Ureter (tissue), 1 donor: ENCODE results near the gene EAF2. TPM values are rescaled to one million over a fixed set of nuclear protein-coding genes. Genes with fewer than 3 reads are reported as not detected.
"Not testable (repeated sequence)": the region's sequence is repeated elsewhere in the genome, so short reads cannot be mapped to it uniquely, and the experiment has no call there.

ENCODE experiments used
- DNase-seq: peaks from one replicate; pipeline ENCODE4 v3.0.0-alpha.2; 2020; ENCODE audit warnings: low spot score
- total RNA-seq: library from RNA; stranded (reverse); gene quantifications from one replicate; pipeline ENCODE4 v1.2.4, GENCODE V29; 2023
- donor health status: DM: yes; HTN: yes; CAD: no.

Gene EAF2
- total RNA-seq, result 9.3 TPM

DNA sequence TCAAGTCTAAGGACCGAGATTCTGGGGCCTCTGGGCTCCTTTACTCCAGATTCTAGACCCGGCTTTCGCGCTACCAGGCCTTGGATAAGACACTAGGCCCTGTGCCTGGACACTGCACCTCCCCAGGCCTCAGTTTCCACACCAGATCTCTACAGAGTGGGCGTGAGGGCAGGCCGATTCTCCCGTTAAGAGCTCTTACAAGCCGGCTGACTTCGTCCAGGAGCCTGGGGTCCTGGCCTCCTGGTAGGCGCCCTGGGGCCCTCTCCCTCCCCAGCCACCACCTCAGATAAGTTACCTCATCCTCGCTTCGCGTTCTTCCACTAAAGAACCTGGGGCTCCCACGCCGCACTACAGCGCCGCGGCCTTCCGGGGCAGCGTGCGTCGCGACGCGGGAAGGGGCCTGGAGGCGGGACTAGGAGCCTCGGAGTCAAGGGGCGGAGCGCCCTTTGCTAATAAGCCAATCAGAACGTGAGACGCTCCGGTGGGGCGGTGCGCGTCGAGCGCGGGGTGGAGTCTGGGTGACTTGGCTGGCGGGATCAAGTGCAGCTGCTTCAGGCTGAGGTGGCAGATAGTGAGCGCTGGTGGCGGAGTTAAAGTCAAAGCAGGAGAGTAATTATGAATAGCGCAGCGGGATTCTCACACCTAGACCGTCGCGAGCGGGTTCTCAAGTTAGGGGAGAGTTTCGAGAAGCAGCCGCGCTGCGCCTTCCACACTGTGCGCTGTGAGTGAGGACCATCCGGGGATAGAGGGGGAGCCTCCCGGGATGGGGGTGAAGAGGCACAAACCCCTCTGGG, at the start of gene EAF2, which contains the start of gene IQCB1:
TSS of gene EAF2 (plus strand) at position 539 of the 794 bp plus-strand sequence. CDS start at position 616, 77 bp downstream.
TSS of gene IQCB1 (minus strand) at position 390 of the 794 bp plus-strand sequence. CDS start 6,100 bp downstream, outside the sequence.
- DNase-seq, result peak; percentile 97

DNA sequence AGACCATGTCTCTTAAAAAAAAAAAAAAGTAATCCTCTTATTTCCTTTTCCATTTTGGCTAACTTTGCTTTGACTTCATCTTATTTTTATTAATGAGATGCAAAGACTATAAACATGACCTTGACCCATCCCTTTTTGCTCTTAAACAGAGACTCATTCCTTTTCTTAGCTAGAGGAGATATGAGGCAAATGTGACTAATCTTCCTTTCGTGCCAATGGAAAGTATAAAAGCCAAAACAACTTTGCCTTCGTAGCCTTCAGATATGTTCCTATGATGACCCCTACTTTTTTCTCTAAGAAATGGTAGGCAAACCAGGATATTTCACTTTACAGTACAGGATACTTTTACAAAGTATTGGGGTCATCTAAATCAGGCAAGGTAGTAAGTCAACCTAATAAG, 48.5 kb upstream of the EAF2 start:
- no peak for DNase-seq

DNA sequence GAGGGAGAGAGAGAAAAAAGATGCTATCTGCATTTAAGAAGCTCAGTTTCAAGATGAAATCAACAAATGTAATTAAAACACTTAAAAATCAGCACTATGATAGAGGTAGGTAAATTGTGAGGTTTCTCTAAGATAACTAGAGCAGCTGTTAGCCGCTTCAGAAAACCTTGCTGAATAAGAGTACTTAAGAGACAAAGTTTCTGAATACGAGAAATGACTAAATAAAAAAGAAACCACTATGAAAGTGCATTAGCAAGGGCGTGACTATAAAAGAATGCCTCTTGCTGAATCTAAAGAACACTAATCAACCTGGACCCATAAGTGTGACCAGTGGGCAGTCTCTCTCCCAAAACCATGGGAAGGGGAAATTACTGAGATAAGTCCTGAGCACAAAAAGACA, 41.9 kb upstream of the EAF2 start:
- DNase-seq, result no peak

DNA sequence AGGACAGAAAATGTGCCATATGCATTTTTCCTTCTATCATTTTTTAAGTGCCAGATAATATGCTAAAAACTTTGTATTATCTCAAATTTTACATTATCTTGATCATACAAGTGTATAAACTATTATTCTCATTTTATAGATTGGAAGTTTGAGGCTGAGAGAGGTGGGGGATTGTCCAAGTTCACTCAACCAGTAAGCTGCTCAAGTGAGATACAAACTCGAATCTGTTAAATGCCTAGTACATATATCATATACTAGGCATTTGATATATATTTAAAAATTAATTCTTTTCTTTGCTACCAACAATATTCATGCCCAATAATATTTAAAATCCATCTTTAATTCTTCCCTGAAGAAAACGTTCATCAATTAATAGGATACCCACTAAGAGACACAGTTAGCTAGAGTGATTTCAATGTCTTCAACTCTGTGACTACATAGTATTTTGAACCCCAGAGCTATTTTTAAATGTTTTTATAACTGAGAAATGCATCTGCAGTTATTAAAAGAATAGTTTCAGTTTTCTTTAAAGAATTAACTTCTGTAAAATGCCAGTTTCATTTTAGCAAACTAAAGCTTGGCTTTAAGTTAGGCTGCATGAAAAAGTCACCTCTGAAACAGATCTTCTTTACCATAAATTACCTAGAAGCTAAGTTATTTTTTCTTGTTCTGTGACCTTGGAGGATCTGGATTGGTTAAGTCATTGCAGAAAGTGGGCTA, 40.6 kb upstream of the EAF2 start:
- no peak for DNase-seq

DNA sequence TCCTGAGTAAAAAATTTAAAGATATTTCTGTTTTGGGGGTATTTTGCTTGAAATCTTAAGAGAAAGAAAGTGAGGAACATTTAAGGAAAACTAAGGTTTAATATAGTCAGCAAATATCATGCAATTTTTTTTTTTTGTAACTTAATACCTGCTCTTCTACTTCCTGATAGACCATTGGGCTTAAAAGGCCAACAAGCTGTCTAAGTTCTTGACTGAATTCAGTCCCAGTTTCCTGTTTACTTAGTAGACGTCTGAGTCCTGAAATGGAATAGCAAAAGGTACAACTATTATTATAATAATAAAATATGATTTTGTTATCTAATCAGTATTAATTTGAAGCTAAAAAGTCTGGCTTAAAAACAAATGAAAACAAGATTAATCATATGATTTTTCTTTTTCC, 38.0 kb upstream of the EAF2 start:
- DNase-seq, result no peak

DNA sequence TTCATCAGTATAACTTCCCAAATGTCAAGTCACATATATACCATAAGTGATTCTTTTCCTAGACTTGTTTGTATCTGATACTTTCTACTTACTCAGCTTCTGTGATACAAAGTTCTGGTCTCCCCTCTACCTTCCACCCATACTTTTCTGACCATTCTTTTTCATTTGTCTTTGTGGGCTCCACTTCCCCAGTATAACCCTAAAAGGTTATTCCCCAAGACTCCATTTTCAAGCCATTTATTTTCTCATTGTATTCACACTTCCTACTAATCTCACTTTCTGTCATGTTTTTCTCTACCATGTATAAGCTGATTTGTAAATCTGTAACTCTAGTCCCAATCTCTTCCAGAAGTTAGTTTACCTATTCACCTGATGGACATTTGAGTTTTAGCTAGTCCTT, 34.1 kb upstream of the EAF2 start:
- no peak for DNase-seq

DNA sequence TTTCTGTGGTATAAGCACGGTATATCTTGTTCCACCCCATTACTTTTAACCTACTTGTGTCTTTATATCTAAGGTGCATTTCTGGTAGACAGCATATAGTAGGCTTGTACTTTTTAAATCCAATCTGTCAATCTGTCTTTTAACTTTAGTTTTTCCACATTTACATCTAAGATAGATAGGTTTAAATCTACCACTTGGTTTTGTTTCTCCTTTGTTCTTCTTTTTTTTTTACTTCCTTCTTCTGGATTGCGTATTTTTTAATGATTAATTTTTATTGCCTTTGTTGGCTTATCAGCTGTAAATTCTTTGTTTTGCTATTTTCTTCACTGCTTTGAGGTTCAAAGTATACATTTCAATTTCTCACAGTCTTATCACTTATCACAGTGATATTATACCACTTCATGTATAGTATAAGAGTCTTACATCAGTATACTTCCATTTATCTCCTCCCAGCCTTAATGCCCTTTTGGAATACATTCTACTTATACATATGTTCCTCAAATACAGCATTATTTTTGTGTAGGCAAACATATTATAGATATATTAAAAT, 31.2 kb upstream of the EAF2 start:
- no peak for DNase-seq

DNA sequence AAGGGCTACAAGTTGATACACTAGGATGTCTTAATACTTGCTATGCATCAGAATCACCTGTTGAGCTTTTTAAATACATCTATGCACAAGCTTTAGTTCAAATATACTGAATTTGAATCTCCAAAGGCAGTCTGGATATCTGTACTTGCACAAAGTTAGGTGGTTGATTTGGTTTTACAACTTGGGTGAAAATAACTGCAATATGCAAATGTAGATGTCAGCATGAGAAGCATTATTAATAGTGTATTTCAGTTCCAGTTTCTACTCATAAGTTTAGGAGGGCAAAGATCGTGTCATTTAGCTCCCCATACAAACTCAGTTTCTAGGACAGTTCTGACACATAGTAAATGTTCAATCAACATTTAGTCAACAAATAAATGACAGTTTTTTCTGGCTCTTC, 25.8 kb upstream of the EAF2 start:
- DNase-seq, result no peak

DNA sequence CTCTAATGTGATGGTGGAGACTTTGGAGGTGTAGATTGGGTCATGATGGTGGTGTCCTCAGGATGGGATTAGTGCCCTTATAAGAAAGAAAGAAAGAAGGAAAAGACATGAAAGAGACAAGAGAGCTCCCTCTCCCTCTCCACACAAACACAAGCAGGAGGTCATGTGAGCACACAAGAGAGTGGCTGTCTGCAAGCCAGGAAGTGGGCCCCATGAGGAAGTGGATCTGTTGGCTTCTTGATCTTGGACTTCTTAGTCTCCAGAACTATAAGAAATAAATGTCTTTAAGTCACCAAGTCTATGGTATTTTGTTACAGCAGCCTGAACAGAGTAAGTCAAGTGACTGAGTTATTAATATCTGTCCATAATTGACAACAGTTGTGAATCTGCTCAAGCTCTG, 17.3 kb upstream of the EAF2 start:
- DNase-seq, result no peak

DNA sequence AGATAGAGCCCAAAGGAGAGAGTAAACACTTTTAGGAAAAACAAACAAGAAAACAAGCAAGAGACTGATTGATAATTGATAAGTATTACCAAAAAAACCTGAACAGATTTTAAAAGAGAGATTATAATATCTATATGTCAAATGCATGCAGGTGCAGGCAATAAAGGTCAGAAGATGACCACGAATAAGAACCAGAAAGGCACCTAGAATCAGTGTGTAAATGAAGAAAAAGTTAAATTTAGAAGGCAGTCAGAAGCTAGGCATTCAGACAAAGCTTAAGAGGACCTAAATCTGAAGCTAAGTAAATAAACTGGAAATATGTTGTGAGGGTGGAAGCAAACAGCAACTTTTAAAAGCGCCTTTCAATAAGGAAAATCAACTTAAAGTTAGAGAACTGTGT, 16.4 kb upstream of the EAF2 start:
- no peak for DNase-seq

DNA sequence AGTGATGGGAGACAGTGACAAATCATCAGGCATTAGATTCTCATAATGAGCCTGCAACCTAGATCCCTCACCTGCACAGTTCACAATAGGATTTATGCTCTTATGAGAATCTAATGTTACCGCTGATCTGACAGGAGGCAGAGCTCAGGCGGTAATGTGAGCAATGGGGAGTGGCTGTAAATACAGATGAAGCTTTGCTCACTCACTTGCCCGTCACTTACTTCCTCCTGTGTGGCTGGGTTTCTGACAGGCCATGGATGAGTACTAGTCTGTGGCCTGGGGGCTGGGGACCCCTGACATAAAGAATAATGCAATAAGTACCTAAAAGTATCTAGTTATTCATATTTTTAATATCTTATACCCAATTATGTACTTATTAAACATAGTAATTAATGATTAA, 15.8 kb upstream of the EAF2 start:
- DNase-seq, result no peak

DNA sequence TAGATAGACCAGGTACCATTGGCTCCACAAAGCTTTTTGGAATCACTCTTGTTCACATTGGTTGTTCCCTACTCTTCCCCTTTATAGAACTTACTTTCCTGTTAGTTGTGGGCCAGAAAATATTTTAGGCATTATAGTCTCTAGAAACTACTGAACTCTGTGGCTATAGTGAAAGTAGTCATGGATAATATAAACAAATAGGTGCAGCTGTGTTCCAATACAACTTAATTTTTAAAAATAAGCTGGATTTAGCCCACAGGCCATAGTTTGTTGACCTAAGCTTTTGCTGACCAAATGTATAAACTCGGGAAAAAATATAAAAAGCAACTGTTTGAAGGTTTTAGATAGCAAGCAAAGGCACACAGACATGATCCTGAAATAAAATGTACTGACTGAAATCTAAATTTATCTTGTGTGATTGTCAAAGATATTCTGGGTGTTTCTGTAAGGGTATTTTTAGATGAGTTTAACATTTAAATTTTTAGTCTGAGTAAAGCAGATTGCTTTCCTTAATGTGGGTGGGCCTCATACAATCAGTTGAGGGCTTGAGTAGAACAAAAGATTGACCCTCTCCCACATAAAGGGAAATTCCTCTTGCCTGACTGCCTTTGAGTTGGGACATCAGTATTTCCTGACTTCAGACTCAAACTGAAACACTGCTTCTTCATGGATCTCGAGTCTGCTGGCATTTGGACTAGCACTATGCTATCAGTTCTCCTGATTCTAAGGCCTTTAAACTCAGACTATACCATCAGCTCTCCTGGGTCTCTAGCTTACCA, 13.4 kb upstream of the EAF2 start:
- DNase-seq, result no peak

DNA sequence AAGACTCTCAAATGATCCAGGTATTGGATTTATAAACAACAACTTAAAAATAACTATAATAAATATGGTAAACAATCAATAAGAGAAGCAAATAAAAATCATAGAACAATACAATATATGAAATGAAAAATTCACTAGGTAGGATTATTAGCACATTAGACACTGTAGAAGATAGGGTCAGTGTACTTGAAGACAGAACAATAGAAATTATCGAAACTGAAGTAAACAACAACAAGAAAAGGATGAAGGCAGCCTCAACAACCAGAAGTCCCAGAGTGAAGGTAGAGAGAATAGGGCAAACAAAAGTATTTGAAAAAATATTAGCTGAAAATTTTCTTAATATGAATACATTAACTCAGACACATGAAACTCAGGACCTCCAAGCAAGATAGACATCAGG, 12.0 kb upstream of the EAF2 start:
- DNase-seq, result no peak

DNA sequence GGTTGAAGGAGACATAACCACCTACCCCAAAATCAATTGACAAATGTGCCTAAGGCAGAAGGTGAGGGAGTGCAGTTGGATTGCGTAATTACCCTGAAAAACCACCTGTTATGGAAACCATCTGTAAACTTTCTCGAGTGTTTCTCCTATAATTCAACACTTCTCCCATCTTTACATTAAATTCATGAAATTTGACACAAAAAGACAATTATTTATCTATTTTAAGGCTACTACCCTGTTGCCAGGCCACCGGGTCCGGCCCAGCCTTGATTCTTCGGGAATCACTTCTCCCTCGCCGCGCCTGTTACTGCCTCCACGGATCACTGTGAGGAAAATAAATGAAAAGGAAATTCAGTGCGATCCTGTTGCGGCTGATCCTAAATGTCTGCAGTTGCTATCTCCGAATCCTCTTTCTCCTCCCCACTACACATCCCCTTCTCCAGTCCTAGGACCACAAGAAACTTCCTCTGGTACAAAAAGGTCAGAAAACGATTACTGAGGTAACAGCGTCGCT, 795 bp upstream of the EAF2 start:
- DNase-seq, result no peak

DNA sequence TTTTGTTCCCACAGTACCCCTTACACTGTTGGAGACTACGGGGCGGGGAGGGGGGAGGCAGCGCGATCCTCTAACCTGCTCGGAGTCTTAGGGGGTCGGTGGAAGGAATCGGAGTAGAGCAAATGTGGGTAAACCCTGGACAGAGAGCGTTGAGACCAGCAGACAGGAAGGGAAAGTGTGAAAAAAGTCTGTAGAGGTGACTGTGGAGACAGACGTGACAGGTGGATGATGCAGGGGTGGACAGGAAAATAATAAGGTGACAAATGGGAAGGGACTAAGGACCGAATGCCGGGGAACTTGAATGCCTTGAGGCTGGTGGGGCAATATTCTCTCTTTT, 424 bp downstream of the EAF2 start:
- no peak for DNase-seq

DNA sequence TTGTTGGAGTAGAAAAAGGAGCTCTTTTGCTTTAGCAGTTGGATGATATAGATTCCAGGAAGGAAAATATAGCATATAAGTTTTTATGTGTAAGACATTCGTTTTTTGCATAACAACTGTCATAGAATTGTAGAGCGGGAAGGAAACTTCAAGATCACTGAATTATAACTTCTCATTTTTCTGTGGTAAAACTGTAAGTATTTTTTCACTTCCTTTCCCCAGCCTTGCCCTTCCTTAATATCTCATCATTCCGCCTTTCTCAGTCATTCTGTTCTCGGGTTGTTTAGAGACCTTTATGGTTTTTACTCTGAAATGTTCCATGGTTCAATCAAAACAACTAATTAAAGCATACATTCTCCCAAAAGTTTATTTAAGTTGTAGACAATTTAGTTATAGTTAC, 1.1 kb downstream of the EAF2 start:
- DNase-seq, result no peak

DNA sequence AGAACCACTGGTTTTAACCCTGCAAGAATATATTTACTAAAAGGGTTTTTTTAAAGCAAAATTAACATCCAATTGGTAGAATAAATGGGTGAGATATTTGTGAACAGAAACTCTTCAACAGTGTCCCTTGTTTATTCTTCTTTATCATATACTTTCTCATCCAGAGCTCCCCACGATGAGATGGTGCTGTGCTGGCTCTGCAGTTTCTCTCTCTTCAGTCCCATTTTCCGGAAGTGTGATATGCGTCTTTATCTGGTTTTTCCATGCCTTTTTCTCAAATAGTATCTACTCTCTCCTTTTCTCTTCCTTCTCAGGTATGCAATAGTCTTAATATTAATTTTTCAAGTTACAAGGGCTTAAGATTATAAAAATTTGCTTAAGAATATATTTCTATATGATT, 1.5 kb downstream of the EAF2 start:
- DNase-seq, result no peak

DNA sequence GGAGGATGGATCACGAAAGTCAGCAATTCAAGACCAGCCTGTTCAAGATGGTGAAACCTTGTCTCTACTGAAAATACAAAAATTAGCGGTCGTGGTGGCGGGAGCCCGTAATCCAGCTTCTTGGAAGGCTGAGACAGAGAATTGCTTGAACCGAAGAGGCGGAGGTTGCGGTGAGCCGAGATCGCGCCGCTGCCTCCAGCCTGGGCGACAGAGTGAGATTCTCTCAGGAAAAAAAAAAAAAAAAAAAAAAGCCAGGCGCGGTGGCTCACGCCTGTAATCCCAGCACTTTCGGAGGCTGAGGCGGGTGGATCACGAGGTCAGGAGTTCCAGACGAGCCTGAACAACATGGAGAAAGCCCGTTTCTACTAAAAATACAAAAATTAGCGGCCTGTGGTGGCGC, 5.0 kb downstream of the EAF2 start:
- no peak for DNase-seq

DNA sequence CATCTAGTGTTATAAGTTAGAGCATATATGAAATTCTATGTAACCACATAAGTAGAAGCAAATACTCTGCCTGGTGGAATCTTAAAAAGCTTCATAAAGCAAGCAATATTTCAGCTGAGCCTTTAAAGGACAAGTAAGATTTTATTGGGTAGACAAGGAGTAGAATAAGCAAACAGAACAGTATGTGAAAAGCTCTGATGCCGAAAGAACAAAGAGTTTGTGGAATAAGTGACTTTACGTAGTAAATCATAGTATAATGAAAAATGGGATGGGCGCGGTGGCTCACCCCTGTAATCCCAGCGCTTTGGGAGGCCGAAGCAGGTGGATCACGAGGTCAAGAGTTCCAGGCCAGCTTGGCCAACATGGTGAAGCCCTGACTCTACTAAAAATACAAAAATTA, 9.9 kb downstream of the EAF2 start:
- no peak for DNase-seq

DNA sequence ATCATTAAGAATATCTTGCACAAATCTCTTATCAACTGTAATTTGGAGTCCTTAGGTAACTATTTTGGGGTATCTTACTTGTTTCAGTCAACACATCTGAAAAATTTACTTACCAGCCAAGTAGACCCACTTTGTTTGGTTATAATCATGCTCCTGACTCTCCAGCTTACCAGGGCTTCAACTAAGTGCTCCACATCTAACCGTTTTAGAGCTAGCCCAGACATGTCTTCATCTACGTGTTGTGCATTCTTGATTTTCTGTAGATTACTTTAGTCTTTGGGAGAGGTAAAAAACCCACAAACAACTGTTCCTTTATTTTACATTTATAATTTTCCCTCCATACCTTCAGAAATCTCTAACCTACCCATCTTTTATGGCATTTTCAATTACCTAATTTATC, 17.2 kb downstream of the EAF2 start:
- no peak for DNase-seq

DNA sequence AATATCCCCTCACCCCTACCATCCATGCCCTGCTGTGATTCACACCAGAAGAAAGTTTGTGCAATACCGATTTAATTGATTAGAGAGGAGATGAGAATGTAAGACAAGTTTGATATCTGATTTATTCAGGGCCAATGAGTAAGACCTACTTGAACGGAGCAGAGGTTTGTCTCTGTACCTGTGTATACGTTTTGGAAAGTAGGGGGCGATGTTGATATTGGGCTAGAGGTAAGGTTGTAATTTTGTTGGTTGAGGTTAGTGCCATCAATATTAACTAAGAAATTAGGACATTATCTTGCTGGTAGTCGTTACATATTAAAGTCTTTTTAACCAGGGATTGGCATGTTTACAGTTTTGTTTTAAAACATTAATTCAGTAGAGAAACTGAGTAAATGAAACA, 20.5 kb downstream of the EAF2 start:
- DNase-seq, result no peak

DNA sequence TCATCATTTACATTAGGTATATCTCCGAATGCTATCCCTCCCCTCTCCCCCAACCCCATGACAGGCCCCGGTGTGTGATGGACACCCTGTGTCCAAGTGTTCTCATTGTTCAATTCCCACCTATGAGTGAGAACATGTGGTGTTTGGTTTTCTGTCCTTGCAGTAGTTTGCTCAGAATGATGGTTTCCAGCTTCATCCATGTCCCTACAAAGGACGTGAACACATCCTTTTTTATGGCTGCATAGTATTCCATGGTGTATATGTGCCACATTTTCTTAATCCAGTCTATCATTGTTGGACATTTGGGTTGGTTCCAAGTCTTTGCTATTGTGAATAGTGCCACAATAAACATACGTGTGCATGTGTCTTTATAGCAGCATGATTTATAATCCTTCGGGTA, 22.8 kb downstream of the EAF2 start:
- DNase-seq, result not testable (repeated sequence)
